AML-193 (cell line): ENCODE results near the gene PPP2CA.
"Not testable (repeated sequence)": the region's sequence is repeated elsewhere in the genome, so short reads cannot be mapped to it uniquely, and the experiment has no call there.

Source experiments
- DNase-seq, 2 experiments: peaks; one replicate each; lab custom pipeline; 2025; lab: John Stamatoyannopoulos, UW

Gene PPP2CA

GRCh38 chr5:134189031-134189430, 36.8 kb downstream of the PPP2CA start:
- DNase-seq: no peak

- DNase-seq: no peak
Observed at GRCh38 chr5:134188092-134188491, 37.8 kb downstream of the PPP2CA start.

DNA sequence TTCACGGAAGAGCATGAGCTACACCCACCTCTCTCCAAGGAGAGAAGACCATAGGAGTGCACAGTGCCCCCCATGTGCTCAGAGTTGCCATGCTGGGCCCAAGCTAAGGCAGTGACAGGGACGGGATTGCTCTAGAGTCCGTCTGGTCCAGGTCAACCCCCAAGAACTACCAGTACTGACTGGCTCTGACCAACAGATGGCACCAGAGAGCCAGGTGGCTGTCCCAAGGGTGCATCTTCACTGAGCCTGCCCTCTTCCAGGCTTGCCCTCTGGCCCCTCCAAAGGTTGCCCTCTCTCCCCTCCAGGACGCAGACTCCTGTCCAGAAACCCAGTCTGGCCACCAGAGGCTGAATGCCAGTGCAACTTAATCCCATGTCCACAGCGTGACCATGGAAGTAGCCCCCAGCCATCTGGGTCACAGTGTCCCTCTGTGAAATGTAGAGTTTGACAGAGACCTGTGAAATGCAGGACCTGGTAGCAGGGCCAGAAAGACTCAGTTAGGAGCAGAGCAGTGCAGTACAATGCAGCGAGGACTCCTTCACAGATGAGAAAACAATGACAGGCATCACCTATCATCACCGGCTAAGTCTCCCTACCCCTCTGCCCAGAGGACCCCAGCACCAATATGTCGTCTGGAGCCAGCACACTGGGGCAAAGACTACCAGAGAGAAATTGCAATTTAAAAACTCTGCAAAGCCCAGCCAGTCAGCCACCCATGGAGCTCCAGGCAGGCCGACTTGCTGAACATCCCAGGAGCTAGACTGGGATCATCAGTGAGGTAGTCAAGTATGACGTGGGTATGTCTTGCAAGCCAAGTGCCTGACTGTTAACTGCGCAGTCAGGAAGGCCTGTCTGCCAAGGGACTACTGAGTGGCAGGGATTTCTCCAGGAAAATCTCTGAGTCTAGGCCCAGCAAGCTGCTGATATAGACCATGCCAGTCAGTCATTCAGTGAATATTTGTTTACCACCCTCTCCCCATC, 41.4 kb downstream of the PPP2CA start:
- peak; percentile 37 to 60 for DNase-seq

DNA sequence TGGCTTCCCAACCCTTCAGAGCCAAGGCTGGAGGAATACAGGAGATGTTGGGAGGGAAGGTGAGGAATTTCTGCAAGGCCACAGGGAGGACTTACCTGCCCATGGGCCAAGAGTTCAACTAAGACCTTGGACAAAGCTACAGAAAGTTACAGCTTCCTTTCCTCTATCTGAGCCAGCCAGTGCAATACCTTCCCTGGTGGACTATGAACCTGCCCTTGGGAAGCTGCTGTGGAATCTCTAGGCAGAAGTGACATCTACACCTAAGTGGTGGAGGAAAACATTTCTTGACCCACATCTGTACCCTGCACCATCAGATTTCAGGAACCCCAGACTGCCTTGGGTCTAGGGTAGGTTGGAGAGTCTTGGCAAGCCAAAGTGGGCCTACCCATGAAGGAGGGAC, 42.4 kb downstream of the PPP2CA start:
- DNase-seq: no peak

DNA sequence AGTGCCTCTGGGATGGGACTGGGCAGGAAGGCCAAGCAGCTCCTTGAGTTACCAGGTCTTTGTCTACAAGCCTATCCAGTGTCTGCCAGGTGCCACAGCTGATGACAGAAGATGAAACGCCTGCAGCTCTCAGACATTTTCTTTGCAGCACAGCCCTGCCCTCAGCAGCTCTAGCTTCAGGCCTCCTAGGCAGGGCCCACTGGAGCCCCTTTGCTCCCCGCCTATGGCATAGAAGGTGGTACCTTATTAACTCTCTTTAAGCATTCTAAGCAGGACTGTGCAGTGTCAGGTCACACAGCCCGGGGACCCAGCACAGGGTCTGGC, 47.8 kb downstream of the PPP2CA start:
- no peak for DNase-seq

DNA sequence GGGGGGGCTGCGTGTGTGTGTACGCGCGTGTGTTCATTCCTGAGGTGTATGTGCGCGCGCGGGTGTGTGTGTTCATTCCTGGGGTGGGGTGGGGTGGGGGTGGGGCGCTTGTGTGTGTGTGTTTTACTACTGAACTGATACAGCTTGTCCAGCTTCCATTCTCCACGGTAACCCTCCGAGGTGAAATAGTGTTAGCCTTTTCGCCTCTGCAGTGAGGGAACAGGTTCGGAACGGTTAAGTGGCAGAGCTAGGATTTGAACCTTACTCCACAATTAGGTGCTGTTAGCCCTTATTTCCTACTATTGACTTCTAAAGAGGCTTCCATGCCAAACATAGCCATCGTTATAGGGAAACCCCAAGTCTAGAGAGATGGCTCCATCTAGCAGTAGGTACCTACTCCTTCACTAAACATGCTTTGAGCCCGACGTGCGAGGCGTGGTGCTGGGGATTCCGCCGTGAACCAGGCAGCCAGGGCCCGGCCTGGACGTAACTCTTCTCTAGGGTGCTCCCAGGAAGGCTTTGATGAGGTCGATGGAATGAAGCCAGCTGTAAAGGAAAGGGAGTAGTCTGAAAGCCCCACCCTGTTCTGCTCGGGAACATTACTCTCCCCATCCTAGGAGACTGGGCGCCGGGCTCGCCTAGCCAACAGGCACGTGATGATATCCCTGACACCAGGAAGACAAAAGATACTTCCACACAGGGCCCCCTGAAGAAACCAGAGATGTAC, 48.3 kb downstream of the PPP2CA start:
- DNase-seq: no peak

DNA sequence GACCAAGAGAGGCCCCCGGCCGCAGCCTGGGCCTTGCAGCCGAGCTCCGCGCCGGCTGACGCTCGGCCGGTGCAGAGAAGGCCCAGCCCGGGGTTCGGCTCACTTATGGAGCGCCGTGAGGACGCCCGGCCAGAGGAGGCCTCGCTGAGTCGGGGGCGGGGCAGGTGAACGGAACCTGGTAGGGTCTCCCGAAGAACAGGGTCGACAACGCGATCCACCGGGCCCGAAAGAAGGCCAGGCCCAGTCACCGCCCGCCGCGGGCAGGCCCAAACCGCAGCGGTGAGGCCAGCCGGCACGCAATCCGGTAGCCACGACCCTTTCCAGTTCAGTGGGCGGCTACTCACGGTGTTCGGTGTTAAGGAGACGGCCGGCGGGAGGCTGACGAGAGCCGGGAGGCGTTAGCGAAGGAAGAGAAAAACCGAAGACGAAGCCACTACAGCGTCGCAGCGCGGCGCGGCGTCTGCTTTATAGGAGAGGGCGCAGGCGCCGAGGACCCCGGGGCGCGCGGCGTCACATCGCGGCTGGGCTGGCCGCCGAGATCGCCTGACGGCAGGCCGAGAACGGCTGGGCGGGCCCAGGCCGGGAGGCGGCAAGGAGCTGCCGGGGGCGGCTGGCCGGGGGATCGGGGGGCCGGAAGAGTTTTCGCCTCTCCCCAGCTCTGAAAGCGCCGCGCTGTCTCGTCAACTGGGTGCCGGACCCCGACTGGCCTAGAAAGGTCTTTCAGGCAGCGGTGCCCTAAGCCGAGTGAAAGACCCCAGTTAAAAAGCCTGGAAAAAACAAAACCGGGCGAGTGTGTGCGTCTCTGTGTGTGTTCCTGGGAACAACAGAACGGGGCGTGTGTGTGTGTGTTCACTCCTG, 49.1 kb downstream of the PPP2CA start, which contains the start of gene SKP1:
Gene SKP1, minus strand, starts transcription at position 440 of the 858 bp plus-strand sequence. CDS start 2,928 bp downstream, outside the sequence.
- peak; percentile 62 to 79 for DNase-seq

GRCh38 chr5:134175921-134176510, 49.9 kb downstream of the PPP2CA start:
- DNase-seq: peak in 1 of 2 experiments; percentile 11

- DNase-seq: no peak
Observed at GRCh38 chr5:134174841-134175839, 50.7 kb downstream of the PPP2CA start.

DNA sequence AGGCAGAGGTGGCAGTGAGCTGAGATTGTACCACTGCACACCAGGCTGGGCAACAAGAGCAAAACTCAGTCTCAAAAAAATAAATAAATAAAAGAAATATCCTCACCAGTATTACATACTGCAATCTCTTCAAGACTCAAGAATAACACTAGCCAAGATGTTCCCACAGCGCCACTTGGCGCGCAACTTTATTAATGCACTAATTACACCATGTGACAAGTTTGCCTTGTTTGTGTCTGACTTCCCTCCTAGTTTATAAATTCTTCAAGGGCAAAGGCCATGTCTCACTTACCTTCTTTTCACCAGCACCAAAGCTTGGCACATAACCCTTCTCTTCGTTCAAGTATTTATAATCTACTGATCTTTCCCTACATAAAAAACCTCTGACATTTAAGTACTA, 53.9 kb downstream of the PPP2CA start:
- DNase-seq: no peak

DNA sequence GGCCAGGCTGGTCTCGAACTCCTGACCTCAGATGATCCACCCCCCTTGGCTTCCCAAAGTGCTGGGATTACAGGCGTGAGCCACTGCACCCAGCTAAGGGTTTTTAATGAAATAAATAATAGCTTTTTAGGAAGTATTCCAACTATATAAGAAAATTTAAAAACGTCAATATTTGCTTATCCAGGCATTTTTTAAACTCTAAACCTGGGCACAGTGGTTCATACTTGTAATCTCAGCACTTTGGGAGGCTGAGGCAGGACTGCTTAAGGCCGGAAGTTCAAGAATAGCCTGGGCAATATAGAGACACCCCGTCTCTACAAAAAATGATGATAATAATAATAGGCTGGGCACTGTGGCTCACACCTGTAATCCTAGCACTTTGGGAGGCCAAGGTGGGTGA, 63.3 kb downstream of the PPP2CA start:
- no peak for DNase-seq

GRCh38 chr5:134161513-134162395, 64.1 kb downstream of the PPP2CA start:
- no peak for DNase-seq

- no peak for DNase-seq
Observed at GRCh38 chr5:134153657-134154056, 72.2 kb downstream of the PPP2CA start.

DNA sequence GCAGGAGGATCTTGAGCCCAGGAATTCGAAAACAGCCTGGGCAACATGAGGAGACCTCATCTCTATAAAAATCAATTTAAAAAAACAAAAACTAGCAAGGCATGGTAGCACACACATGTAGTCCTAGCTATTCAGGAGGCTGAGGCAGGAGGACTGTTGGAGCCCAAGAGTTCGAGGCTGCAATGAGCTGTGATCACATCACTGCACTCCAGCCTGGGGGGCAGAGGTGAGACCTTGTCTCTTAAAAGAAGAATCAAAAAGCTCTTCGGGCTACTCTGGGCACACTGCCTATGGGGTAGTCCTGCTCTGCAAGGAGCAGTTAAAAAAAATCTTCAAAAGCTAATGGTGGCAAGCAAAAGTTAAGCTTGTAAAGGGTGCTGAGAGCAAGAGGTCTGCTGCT, 72.6 kb downstream of the PPP2CA start:
- no peak for DNase-seq

DNA sequence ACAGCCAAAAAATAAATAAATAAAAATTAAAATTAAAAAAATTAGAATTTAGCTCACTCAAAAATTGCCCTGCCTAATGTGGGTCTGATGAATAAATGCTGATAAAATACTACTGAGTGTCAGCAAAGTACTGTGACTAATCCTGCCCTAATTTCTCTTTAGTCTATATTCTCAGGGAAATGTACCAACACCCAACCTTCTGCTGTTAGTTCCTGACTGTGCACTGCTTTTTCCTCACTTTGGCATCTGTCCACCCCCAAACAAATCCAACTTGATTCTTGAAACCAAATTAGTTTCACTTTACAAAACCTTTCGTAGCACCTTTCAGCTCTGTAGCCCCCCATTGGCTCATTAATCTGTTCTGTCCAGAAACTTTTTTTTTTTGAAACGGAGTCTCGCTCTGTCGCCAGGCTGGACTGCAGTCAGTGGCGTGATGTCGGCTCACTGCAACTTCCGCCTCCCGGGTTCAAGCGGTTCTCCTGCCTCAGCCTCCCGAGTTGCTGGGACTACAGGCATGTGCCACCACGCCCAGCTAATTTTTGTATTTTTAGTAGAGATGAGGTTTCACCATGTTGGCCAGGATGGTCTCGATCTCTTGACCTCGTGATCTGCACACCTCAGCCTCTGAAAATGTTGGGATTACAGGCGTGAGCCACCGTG, 73.6 kb downstream of the PPP2CA start:
- DNase-seq: not testable (repeated sequence)

DNA sequence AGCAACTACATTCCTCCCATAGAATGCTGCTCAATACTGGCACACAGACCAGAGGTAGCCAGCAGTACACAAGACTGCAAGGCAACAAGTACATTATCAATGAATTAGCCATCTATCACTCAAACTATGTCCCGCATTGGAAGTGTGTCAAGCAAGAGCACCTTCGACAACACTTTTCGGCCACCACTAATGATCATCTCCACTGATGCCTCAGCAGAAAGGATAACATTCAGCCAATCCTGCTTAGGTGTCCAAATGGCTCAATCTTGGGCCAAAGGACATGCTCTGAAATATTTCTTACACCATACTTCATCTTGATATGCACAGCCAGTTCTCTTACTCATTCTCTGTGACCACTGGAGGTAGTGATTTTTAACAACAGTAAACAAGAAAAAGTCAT, 74.2 kb downstream of the PPP2CA start:
- DNase-seq: no peak

GRCh38 chr5:134149571-134150303, 76.1 kb downstream of the PPP2CA start:
- no peak for DNase-seq

DNA sequence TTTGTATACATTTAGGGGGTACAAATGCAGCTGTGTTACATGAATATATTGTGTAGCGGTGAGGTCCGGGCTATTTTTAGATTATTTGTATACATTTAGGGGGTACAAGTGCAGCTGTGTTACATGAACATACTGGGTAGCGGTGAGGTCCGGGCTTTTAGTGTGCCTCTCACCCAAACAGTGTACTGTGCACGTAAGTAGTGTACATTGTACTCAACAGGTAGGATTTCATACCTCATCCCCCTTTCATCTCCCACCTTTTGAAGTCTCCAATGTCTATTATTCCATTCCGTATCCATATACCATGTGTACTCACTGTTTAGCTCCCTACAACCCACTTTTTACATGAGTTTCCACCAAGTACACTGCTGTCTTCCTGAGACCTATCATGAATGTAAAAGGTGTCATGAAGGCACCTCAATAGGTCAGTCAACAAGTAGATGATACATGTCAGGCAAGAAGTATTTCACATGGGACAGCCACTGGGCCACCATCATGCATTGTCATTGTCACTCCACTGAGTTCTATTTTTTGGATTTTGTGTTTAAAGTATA, 76.8 kb downstream of the PPP2CA start:
- no peak for DNase-seq
